Activated T-cell treated with anti-CD3 and anti-CD28 coated beads, Interleukin-2, amount 50 U/mL, for 1 hour (primary cell): ENCODE measurements around the gene ARL4D.

Experiments
- DNase-seq: peaks from one replicate; pipeline ENCODE4 v3.0.0-alpha.2; 2020

The ARL4D gene

GRCh38 chr17:43430936-43431713, 32.3 kb downstream of the ARL4D start:
- no peak for DNase-seq

- no peak for DNase-seq
Measured at GRCh38 chr17:43431714-43432523, 33.1 kb downstream of the ARL4D start.

GRCh38 chr17:43434902-43435319, 36.1 kb downstream of the ARL4D start:
- no peak for DNase-seq

GRCh38 chr17:43437756-43438155, 39.0 kb downstream of the ARL4D start:
- DNase-seq, result no peak

- no peak for DNase-seq
Measured at GRCh38 chr17:43438626-43439025, 39.8 kb downstream of the ARL4D start.

- no peak for DNase-seq
Measured at GRCh38 chr17:43439041-43439440, 40.2 kb downstream of the ARL4D start.

- no peak for DNase-seq
Measured at GRCh38 chr17:43442711-43443110, 43.9 kb downstream of the ARL4D start.

- DNase-seq, result no peak
Measured at GRCh38 chr17:43443381-43443780, 44.6 kb downstream of the ARL4D start.

- DNase-seq, result no peak
Measured at GRCh38 chr17:43444223-43445008, 45.6 kb downstream of the ARL4D start.

GRCh38 chr17:43445009-43445589, 46.3 kb downstream of the ARL4D start:
- no peak for DNase-seq

- no peak for DNase-seq
Measured at GRCh38 chr17:43446773-43447172, 48.0 kb downstream of the ARL4D start.

- DNase-seq, result no peak
Measured at GRCh38 chr17:43448720-43449469, 50.1 kb downstream of the ARL4D start.

- no peak for DNase-seq
Measured at GRCh38 chr17:43449470-43450248, 50.9 kb downstream of the ARL4D start.
